NB4 (cell line): ENCODE data around the gene ARMC5.

Experiments
- CTCF ChIP-seq: IDR thresholded peaks from one replicate; pipeline ENCODE4 v1.5.1; 2012; ENCODE audit warnings: low read depth, low read length
- MYC ChIP-seq: IDR thresholded peaks from 2 replicates; pipeline ENCODE4 v1.6.1; 2011; ENCODE audit warnings: low read depth, low read length

GRCh38 chr16:31430380-31431052 lies 28.8 kb upstream of the ARMC5 start:
- TF ChIP-seq CTCF (no peak), MYC (no peak)
